WTC11 (cell line): Measurements from ENCODE around the gene MACO1. TPM values are rescaled to one million over a fixed set of nuclear protein-coding genes. Genes with fewer than 3 reads are reported as not detected.
A peak's percentile ranks its signal among the peaks of the same experiment; 100 is the strongest.

Experiments
- ATAC-seq: fragments of 200-7000 bp; cut with Tn5 transposase; 2 replicates; pipeline ENCODE4 v1.10.0; 2021; ENCODE audit warnings: mild to moderate bottlenecking, moderate library complexity
- CTCF ChIA-PET: fragments of 300-600 bp; sonication (Branson Sonifier 250); formaldehyde crosslinking; loops from one replicate; lab custom pipeline; 2021; ENCODE audit warnings: antibody characterized with exemption; lab: Charles Lee
- POLR2A ChIA-PET: fragments of 350-600 bp; sonication (Branson Sonifier 250); formaldehyde crosslinking; loops from one replicate; lab custom pipeline; 2021; ENCODE audit warnings: antibody characterized with exemption; lab: Charles Lee
- DNase-seq: peaks from one replicate; pipeline ENCODE4 v3.0.0; 2021; ENCODE audit warnings: low spot score
- H3K27ac Mint-ChIP-seq: 2 replicates; pipeline ENCODE4 v1.8.0; 2021; ENCODE audit warnings: mixed read lengths
- H3K27me3 Mint-ChIP-seq: 2 replicates; pipeline ENCODE4 v1.8.0; 2021; ENCODE audit warnings: low read depth, mild to moderate bottlenecking, moderate library complexity, mixed read lengths
- H3K36me3 Mint-ChIP-seq: 2 replicates; pipeline ENCODE4 v1.8.0; 2021; ENCODE audit warnings: mixed read lengths
- H3K4me1 Mint-ChIP-seq: 2 replicates; pipeline ENCODE4 v1.8.0; 2022; ENCODE audit warnings: mixed read lengths
- H3K4me3 Mint-ChIP-seq: 2 replicates; pipeline ENCODE4 v1.8.0; 2021; ENCODE audit warnings: mild to moderate bottlenecking, moderate library complexity, mixed read lengths
- H3K9me3 Mint-ChIP-seq: 2 replicates; pipeline ENCODE4 v1.8.0; 2021; ENCODE audit warnings: mixed read lengths
- CREM ChIP-seq: sonication (generic); formaldehyde crosslinking; IDR thresholded peaks from 2 replicates; pipeline ENCODE4 v1.8.1; 2022; ENCODE audit warnings: mild to moderate bottlenecking, missing genetic modification reagents, moderate library complexity
- CTCF ChIP-seq: fragments of 200-600 bp; IDR thresholded peaks from 2 replicates; pipeline ENCODE4 v1.8.0; 2022; ENCODE audit warnings: antibody characterized with exemption
- E2F4 ChIP-seq: sonication (generic); formaldehyde crosslinking; IDR thresholded peaks from 2 replicates; pipeline ENCODE4 v1.8.1; 2022; ENCODE audit warnings: low read depth, mild to moderate bottlenecking, moderate library complexity, missing genetic modification reagents, borderline replicate concordance
- ELF4 ChIP-seq: sonication (generic); formaldehyde crosslinking; IDR thresholded peaks from 2 replicates; pipeline ENCODE4 v1.8.1; 2022; ENCODE audit warnings: low read depth, mild to moderate bottlenecking, moderate library complexity, missing genetic modification reagents
- MAX ChIP-seq: sonication (generic); formaldehyde crosslinking; IDR thresholded peaks from 2 replicates; pipeline ENCODE4 v1.8.0; 2022; ENCODE audit warnings: mild to moderate bottlenecking, missing genetic modification reagents
- MLX ChIP-seq: sonication (generic); formaldehyde crosslinking; IDR thresholded peaks from 2 replicates; pipeline ENCODE4 v1.8.1; 2023; ENCODE audit warnings: mild to moderate bottlenecking, missing genetic modification reagents, moderate library complexity
- MXD4 ChIP-seq: fragments of 250-450 bp; sonication (Bioruptor Pico); IDR thresholded peaks from 2 replicates; pipeline ENCODE4 v1.8.0; 2021; ENCODE audit warnings: mild to moderate bottlenecking, moderate library complexity, borderline replicate concordance
- NFE2L1 ChIP-seq: sonication (generic); formaldehyde crosslinking; IDR thresholded peaks from 2 replicates; pipeline ENCODE4 v1.8.1; 2023; ENCODE audit warnings: missing genetic modification reagents
- NFYB ChIP-seq: sonication (generic); formaldehyde crosslinking; conservative IDR thresholded peaks from 2 replicates; pipeline ENCODE4 v1.8.0; 2022; ENCODE audit warnings: low read depth, missing genetic modification reagents
- NR1H2 ChIP-seq: sonication (generic); formaldehyde crosslinking; IDR thresholded peaks from 2 replicates; pipeline ENCODE4 v1.9.0; 2021; ENCODE audit warnings: mild to moderate bottlenecking, moderate library complexity, missing genetic modification reagents
- NR2C2 ChIP-seq: sonication (generic); formaldehyde crosslinking; IDR thresholded peaks from 2 replicates; pipeline ENCODE4 v1.8.0; 2022; ENCODE audit warnings: mild to moderate bottlenecking, missing genetic modification reagents
- RELA ChIP-seq: sonication (generic); formaldehyde crosslinking; IDR thresholded peaks from 2 replicates; pipeline ENCODE4 v1.8.1; 2022; ENCODE audit warnings: missing genetic modification reagents, mild to moderate bottlenecking, borderline replicate concordance
- SMAD3 ChIP-seq: sonication (generic); formaldehyde crosslinking; IDR thresholded peaks from 2 replicates; pipeline ENCODE4 v1.8.0; 2022; ENCODE audit warnings: missing genetic modification reagents, mild to moderate bottlenecking, borderline replicate concordance
- SP1 ChIP-seq: sonication (generic); formaldehyde crosslinking; conservative IDR thresholded peaks from 2 replicates; pipeline ENCODE4 v1.8.1; 2022; ENCODE audit warnings: missing genetic modification reagents
- TCF7 ChIP-seq: sonication (generic); formaldehyde crosslinking; IDR thresholded peaks from 2 replicates; pipeline ENCODE4 v1.8.0; 2022; ENCODE audit warnings: mild to moderate bottlenecking, low read depth, missing genetic modification reagents, moderate library complexity
- TEAD1 ChIP-seq: sonication (generic); formaldehyde crosslinking; IDR thresholded peaks from 2 replicates; pipeline ENCODE4 v1.8.0; 2022; ENCODE audit warnings: mild to moderate bottlenecking, missing genetic modification reagents
- TP53 ChIP-seq: sonication (generic); formaldehyde crosslinking; IDR thresholded peaks from 2 replicates; pipeline ENCODE4 v1.8.1; 2023; ENCODE audit warnings: mild to moderate bottlenecking, missing genetic modification reagents
- ZNF396 ChIP-seq: fragments of 250-450 bp; sonication (Bioruptor Pico); IDR thresholded peaks from 2 replicates; pipeline ENCODE4 v1.8.0; 2021; ENCODE audit warnings: mild to moderate bottlenecking, moderate library complexity, borderline replicate concordance
- total RNA-seq: library from RNA; stranded (reverse); gene quantifications from 3 replicates; pipeline ENCODE4 v1.2.3, GENCODE V29; 2021

The MACO1 gene
- total RNA-seq, 1 experiment from 2014 or later: 9.5 TPM

- DNase-seq (no peak), ATAC-seq (no peak)
- TF ChIP-seq NR1H2 (CRISPR knock-in tag) (no peak), NR2C2 (no peak), SMAD3 (CRISPR knock-in tag) (no peak), NFYB (no peak), TCF7 (CRISPR knock-in tag) (no peak), ELF4 (CRISPR knock-in tag) (no peak), NFE2L1 (CRISPR knock-in tag) (no peak), MLX (no peak), RELA (CRISPR knock-in tag) (no peak), SP1 (CRISPR knock-in tag) (no peak), TEAD1 (CRISPR knock-in tag) (no peak), TP53 (CRISPR knock-in tag) (no peak)
- Mint-ChIP-seq H3K4me1 (peaks cover 6% of the 10 kb centered on the region; the same call in 1 of the 2 replicates), H3K36me3 (no peaks in the 10 kb centered on the region), H3K9me3 (no peaks in the 10 kb centered on the region), H3K4me3 (no peak overlapping the region), H3K27me3 (no peaks in the 10 kb centered on the region), H3K27ac (peak overlapping the region; percentile 11; the same call in 1 of the 2 replicates)
- POLR2A ChIA-PET: no interaction called here
- CTCF ChIA-PET: interaction anchor here (0.9 to 1.4 kb wide), 2 partner anchors 11 to 25 kb away, joined by 3 to 4 read pairs; no protein-coding TSS in a partner anchor
Measured at GRCh38 chr1:25476186-25477097, 45.7 kb downstream of the MACO1 start.

- ATAC-seq: no peak
- TF ChIP-seq MXD4 (CRISPR knock-in tag): no peak
- no peak for TF ChIP-seq MAX (CRISPR knock-in tag)
- no peak for TF ChIP-seq ELF4 (CRISPR knock-in tag)
- no peak for TF ChIP-seq CREM (CRISPR knock-in tag)
- TF ChIP-seq E2F4: no peak
- TF ChIP-seq CTCF: no peak
- TF ChIP-seq ZNF396 (CRISPR knock-in tag): no peak
- no peak for TF ChIP-seq TP53 (CRISPR knock-in tag)
- TF ChIP-seq, all 79 proteins: peak for 0
- Mint-ChIP-seq H3K9me3 (no peaks in the 10 kb centered on the region), H3K36me3 (no peaks in the 10 kb centered on the region), H3K27me3 (no peaks in the 10 kb centered on the region), H3K27ac (no peak overlapping the region), H3K4me1 (peaks cover 9% of the 10 kb centered on the region; the same call in 1 of the 2 replicates), H3K4me3 (no peak overlapping the region)
- ChIA-PET CTCF (interaction anchor here (2.6 kb wide), 1 partner anchor 9 kb away, joined by 9 read pairs; no protein-coding TSS in a partner anchor), POLR2A (no interaction called here)
- no peak for DNase-seq
Measured at GRCh38 chr1:25477448-25478034, 46.8 kb downstream of the MACO1 start.
